HEK293 (cell line): ENCODE results near the gene GRIN2A.

Experiments used
- KLF1 ChIP-seq: fragments of 450-650 bp; formaldehyde crosslinking; IDR thresholded peaks from 2 replicates; pipeline ENCODE4 v1.5.1; 2016; ENCODE audit warnings: missing biosample characterization, missing genetic modification characterization
- KLF8 ChIP-seq: fragments of 450-650 bp; formaldehyde crosslinking; IDR thresholded peaks from 2 replicates; pipeline ENCODE4 v1.5.1; 2016; ENCODE audit warnings: missing biosample characterization, missing genetic modification characterization
- SALL2 ChIP-seq: fragments of 450-650 bp; formaldehyde crosslinking; IDR thresholded peaks from 2 replicates; pipeline ENCODE4 v1.5.0; 2017; ENCODE audit warnings: missing biosample characterization, mild to moderate bottlenecking, missing genetic modification characterization, borderline replicate concordance
- SETDB1 ChIP-seq: IDR thresholded peaks from one replicate; pipeline ENCODE4 v1.6.1; 2017; ENCODE audit warnings: mild to moderate bottlenecking, low read length, moderate library complexity, mixed read lengths; ENCODE audit not compliant: insufficient read length
- WT1 ChIP-seq: fragments of 450-650 bp; formaldehyde crosslinking; IDR thresholded peaks from 2 replicates; pipeline ENCODE4 v1.5.1; 2016; ENCODE audit warnings: missing biosample characterization, missing genetic modification characterization
- ZNF121 ChIP-seq: fragments of 450-650 bp; formaldehyde crosslinking; IDR thresholded peaks from 2 replicates; pipeline ENCODE4 v1.5.1; 2016; ENCODE audit warnings: missing biosample characterization, missing genetic modification characterization
- ZNF132 ChIP-seq: fragments of 450-650 bp; formaldehyde crosslinking; IDR thresholded peaks from 2 replicates; pipeline ENCODE4 v1.5.1; 2017; ENCODE audit warnings: missing biosample characterization, missing genetic modification characterization, borderline replicate concordance
- ZNF580 ChIP-seq: fragments of 450-650 bp; formaldehyde crosslinking; IDR thresholded peaks from 2 replicates; pipeline ENCODE4 v1.5.1; 2016; ENCODE audit warnings: missing biosample characterization, missing genetic modification characterization
- TF ChIP-seq, protein P1 (sequence below): fragments of 450-650 bp; formaldehyde crosslinking; IDR thresholded peaks from 2 replicates; pipeline ENCODE4 v1.5.1; 2016; ENCODE audit warnings: missing biosample characterization, missing genetic modification characterization
- TF ChIP-seq, protein P2 (sequence below): fragments of 450-650 bp; formaldehyde crosslinking; IDR thresholded peaks from 2 replicates; pipeline ENCODE4 v1.5.1; 2016; ENCODE audit warnings: missing biosample characterization, missing genetic modification characterization, borderline replicate concordance
- TF ChIP-seq, protein P3 (sequence below): sonication (generic); formaldehyde crosslinking; IDR thresholded peaks from 2 replicates; pipeline ENCODE4 v1.8.1; 2022; ENCODE audit warnings: mild to moderate bottlenecking, moderate library complexity, missing genetic modification reagents

GRCh38 chr16:9738690-9739089 lies 443.5 kb downstream of the GRIN2A start:
- TF ChIP-seq, protein P1, sequence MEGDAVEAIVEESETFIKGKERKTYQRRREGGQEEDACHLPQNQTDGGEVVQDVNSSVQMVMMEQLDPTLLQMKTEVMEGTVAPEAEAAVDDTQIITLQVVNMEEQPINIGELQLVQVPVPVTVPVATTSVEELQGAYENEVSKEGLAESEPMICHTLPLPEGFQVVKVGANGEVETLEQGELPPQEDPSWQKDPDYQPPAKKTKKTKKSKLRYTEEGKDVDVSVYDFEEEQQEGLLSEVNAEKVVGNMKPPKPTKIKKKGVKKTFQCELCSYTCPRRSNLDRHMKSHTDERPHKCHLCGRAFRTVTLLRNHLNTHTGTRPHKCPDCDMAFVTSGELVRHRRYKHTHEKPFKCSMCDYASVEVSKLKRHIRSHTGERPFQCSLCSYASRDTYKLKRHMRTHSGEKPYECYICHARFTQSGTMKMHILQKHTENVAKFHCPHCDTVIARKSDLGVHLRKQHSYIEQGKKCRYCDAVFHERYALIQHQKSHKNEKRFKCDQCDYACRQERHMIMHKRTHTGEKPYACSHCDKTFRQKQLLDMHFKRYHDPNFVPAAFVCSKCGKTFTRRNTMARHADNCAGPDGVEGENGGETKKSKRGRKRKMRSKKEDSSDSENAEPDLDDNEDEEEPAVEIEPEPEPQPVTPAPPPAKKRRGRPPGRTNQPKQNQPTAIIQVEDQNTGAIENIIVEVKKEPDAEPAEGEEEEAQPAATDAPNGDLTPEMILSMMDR (tag by site-specific recombination), result no peak
- TF ChIP-seq, protein P2, sequence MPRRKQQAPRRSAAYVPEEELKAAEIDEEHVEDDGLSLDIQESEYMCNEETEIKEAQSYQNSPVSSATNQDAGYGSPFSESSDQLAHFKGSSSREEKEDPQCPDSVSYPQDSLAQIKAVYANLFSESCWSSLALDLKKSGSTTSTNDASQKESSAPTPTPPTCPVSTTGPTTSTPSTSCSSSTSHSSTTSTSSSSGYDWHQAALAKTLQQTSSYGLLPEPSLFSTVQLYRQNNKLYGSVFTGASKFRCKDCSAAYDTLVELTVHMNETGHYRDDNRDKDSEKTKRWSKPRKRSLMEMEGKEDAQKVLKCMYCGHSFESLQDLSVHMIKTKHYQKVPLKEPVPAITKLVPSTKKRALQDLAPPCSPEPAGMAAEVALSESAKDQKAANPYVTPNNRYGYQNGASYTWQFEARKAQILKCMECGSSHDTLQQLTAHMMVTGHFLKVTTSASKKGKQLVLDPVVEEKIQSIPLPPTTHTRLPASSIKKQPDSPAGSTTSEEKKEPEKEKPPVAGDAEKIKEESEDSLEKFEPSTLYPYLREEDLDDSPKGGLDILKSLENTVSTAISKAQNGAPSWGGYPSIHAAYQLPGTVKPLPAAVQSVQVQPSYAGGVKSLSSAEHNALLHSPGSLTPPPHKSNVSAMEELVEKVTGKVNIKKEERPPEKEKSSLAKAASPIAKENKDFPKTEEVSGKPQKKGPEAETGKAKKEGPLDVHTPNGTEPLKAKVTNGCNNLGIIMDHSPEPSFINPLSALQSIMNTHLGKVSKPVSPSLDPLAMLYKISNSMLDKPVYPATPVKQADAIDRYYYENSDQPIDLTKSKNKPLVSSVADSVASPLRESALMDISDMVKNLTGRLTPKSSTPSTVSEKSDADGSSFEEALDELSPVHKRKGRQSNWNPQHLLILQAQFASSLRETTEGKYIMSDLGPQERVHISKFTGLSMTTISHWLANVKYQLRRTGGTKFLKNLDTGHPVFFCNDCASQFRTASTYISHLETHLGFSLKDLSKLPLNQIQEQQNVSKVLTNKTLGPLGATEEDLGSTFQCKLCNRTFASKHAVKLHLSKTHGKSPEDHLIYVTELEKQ (tag by site-specific recombination), result no peak
- TF ChIP-seq ZNF132 (tag by site-specific recombination), result no peak
- no peak for TF ChIP-seq SETDB1
- TF ChIP-seq, protein P3, sequence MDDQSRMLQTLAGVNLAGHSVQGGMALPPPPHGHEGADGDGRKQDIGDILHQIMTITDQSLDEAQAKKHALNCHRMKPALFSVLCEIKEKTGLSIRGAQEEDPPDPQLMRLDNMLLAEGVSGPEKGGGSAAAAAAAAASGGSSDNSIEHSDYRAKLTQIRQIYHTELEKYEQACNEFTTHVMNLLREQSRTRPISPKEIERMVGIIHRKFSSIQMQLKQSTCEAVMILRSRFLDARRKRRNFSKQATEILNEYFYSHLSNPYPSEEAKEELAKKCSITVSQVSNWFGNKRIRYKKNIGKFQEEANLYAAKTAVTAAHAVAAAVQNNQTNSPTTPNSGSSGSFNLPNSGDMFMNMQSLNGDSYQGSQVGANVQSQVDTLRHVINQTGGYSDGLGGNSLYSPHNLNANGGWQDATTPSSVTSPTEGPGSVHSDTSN (CRISPR knock-in tag), result no peak
- no peak for TF ChIP-seq ZNF580 (tag by site-specific recombination)
- no peak for TF ChIP-seq SALL2 (tag by site-specific recombination)
- TF ChIP-seq ZNF121 (tag by site-specific recombination), result no peak
- no peak for TF ChIP-seq KLF1 (tag by site-specific recombination)
- no peak for TF ChIP-seq KLF8 (tag by site-specific recombination)
- no peak for TF ChIP-seq WT1 (tag by site-specific recombination)
